Measurements from ENCODE around the gene BMERB1. TPM values are rescaled to one million over a fixed set of nuclear protein-coding genes. Genes with fewer than 3 reads are reported as not detected.
"Not testable (repeated sequence)": the region's sequence is repeated elsewhere in the genome, so short reads cannot be mapped to it uniquely, and the experiment has no call there.

Gene BMERB1
- total RNA-seq, 4 donors from 2014 or later: 75.6 to 103 (median 92.9) TPM

DNA sequence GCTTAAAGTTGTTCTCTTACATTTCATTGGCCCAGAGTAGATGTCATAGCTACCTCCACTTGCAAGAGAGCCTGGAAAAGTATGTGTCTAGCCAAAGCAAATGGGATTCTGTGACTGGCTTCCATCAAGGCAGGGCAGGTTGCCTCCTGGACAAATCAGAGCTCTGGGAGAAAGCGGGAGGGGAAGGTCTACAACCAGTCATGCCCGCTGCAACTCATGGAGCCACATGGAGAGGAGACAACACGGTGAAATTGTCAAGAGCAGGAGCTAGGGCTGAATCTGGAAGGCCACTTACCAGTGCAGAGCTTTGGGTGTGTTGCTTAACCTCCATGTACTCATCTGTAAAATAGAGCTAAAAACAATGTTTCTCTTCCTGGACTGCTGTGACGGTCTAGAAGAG is 124.8 kb downstream of the BMERB1 start:
- DNase-seq (ENCODE audit: extremely low spot score): no peak
- Histone ChIP-seq H3K36me3 (peaks cover 0 to 7% (median 0%) of the 10 kb centered on the region in 4 donors), H3K27ac (replicated peaks in 1 of 4) (no peak overlapping the region), H3K4me3 (no peak overlapping the region), H3K4me1 (peaks cover 0 to 6% (median 0%) of the 10 kb centered on the region in 4 donors), H3K9me3 (no peaks in the 10 kb centered on the region), H3K27me3 (no peaks in the 10 kb centered on the region)
- 98% methylated on average over 4 of the region's 4 CpGs for WGBS
- TF ChIP-seq POLR2A (IDR thresholded peaks at IDR 0.05; ENCODE audit: low read depth) (no peak), POLR2AphosphoS5 (IDR thresholded peaks at IDR 0.05) (no peak), EP300 (IDR thresholded peaks at IDR 0.05) (no peak)
- TF ChIP-seq, protein P1, sequence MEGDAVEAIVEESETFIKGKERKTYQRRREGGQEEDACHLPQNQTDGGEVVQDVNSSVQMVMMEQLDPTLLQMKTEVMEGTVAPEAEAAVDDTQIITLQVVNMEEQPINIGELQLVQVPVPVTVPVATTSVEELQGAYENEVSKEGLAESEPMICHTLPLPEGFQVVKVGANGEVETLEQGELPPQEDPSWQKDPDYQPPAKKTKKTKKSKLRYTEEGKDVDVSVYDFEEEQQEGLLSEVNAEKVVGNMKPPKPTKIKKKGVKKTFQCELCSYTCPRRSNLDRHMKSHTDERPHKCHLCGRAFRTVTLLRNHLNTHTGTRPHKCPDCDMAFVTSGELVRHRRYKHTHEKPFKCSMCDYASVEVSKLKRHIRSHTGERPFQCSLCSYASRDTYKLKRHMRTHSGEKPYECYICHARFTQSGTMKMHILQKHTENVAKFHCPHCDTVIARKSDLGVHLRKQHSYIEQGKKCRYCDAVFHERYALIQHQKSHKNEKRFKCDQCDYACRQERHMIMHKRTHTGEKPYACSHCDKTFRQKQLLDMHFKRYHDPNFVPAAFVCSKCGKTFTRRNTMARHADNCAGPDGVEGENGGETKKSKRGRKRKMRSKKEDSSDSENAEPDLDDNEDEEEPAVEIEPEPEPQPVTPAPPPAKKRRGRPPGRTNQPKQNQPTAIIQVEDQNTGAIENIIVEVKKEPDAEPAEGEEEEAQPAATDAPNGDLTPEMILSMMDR (IDR thresholded peaks at IDR 0.05): no peak
- intact Hi-C loops (cut with DNase I): loop anchor here (10.0 kb wide), 1 partner anchor 74 kb away; no protein-coding TSS in a partner anchor

DNA sequence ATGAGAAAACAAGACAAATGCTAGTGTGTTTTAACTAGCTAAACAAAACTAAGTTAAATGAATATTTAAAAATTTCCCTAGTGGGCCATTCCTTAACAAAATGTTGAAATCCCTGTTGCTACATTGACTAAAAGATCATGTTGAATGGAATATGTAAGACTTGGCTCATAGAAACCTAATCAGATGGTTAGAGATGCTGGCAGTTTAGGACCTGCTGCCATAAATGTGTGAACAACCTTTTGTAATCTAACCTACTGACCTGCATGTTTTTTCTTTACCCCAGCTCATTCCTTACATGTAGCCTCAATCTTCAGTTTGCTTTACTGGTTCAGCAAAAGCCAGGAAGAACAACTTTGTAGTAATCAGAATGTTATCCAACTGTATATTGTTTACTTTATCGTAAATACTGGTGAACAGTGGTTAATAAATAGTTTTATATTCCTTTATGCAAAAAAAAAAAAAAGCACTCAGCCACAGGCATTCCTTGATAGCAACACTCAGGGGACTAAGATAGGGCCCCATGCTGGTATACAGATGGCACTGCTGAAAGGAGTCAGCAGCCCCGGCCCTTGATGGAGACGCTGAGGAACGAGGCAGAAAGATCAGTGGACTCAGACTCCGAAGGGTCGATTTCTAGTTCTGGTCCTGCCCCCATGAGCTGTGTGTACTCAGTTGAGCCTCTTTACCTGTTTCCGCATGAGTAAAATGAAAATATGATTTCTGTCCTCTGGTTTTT is 130.4 kb downstream of the BMERB1 start:
- peaks cover 0 to 21% (median 7%) of the 10 kb centered on the region in 4 donors for H3K36me3 ChIP-seq
- WGBS: 95% methylated on average over 7 of the region's 7 CpGs
- no peaks in the 10 kb centered on the region for H3K27me3 ChIP-seq
- intact Hi-C loops (cut with DNase I): no loop called here
- no peak overlapping the region for H3K4me3 ChIP-seq
- peaks cover 0 to 7% (median 0%) of the 10 kb centered on the region in 4 donors for H3K4me1 ChIP-seq
- TF ChIP-seq, protein P1 (IDR thresholded peaks at IDR 0.05): no peak
- TF ChIP-seq EP300 (IDR thresholded peaks at IDR 0.05) (no peak), POLR2A (IDR thresholded peaks at IDR 0.05; ENCODE audit: low read depth) (no peak), POLR2AphosphoS5 (IDR thresholded peaks at IDR 0.05) (no peak)
- no peak for DNase-seq (ENCODE audit: extremely low spot score)
- H3K9me3 ChIP-seq: no peaks in the 10 kb centered on the region
- H3K27ac ChIP-seq (replicated peaks in 1 of 4): no peak overlapping the region

DNA sequence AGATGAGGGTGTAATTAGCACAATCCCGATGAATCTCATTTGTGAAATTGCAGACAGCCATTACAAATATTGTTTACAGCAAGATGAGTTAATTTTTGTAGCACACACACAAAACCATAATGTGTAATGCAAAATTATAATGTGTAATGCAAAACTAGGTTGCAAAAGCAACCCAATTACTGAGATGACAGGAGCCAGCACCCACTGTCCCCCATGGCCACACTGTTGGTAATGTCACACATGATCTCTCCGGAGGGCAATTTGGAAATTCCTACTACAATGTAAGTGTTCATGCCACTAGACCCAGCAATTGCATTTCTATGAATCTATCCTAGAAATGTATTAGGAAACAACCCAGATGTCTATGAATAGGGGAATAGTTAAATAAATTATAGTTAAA is 131.7 kb downstream of the BMERB1 start:
- TF ChIP-seq EP300 (IDR thresholded peaks at IDR 0.05) (no peak), POLR2A (IDR thresholded peaks at IDR 0.05; ENCODE audit: low read depth) (no peak), POLR2AphosphoS5 (IDR thresholded peaks at IDR 0.05) (no peak)
- TF ChIP-seq, protein P1 (IDR thresholded peaks at IDR 0.05): no peak
- WGBS: 95% methylated on average over 2 of the region's 2 CpGs

DNA sequence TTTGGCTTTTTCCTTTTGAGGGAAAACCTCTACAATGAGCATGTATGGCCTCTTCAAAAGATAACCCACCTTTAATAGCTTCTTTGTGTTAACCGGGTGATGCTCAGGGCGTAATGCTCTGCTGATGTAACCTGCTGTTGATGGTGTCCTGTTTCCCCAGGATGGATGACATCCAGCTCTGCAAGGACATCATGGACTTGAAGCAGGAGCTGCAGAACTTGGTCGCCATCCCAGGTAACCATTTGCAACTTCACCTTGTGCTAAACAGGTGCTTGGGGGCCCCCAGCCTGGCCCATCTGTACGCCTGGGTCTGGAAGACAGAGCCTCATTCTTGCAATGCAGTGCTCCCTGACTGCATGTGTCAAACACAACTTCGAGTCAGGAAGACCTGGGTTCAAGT is 133.4 kb downstream of the BMERB1 start:
- WGBS: 80% methylated on average over 4 of the region's 5 CpGs
- H3K9me3 ChIP-seq: no peaks in the 10 kb centered on the region
- no peak for DNase-seq (ENCODE audit: extremely low spot score)
- TF ChIP-seq, protein P1 (IDR thresholded peaks at IDR 0.05): no peak
- TF ChIP-seq EP300 (IDR thresholded peaks at IDR 0.05): no peak
- TF ChIP-seq POLR2A (IDR thresholded peaks at IDR 0.05; ENCODE audit: low read depth): no peak
- TF ChIP-seq POLR2AphosphoS5 (IDR thresholded peaks at IDR 0.05): no peak
- no peak overlapping the region for H3K27ac ChIP-seq (replicated peaks in 1 of 4)
- no peak overlapping the region for H3K4me3 ChIP-seq
- intact Hi-C loops (cut with DNase I): no loop called here
- H3K27me3 ChIP-seq: no peaks in the 10 kb centered on the region
- H3K4me1 ChIP-seq: peaks cover 0 to 11% (median 5%) of the 10 kb centered on the region in 4 donors
- peaks cover 0 to 27% (median 9%) of the 10 kb centered on the region in 4 donors for H3K36me3 ChIP-seq

More for the DNA sequence above, 131.7 kb downstream of the BMERB1 start:
- no peak overlapping the region for H3K27ac ChIP-seq (replicated peaks in 1 of 4)
- H3K4me3 ChIP-seq: no peak overlapping the region
- H3K36me3 ChIP-seq: peaks cover 0 to 27% (median 7%) of the 10 kb centered on the region in 4 donors
- no peaks in the 10 kb centered on the region for H3K9me3 ChIP-seq
- H3K4me1 ChIP-seq: peaks cover 0 to 7% (median 0%) of the 10 kb centered on the region in 4 donors
- H3K27me3 ChIP-seq: no peaks in the 10 kb centered on the region
- intact Hi-C loops (cut with DNase I): no loop called here
- DNase-seq (ENCODE audit: extremely low spot score): no peak

DNA sequence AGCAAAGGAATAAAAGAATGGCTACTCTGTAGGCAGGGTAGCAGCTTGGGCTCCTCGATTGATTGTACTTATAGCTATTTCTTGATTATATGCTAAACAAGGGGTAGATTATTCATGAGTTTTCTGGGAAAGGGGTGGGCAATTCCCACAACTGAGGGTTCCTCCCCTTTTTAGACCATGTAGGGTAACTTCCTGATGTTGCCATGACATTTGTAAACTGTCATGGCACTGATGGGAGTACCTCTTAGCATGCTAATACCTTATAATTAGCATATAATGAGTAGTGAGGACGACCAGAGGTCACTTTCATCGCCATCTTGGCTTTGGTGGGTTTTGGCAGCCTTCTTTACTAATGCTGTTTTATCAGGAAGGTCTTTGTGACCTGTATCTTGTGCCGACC is 136.3 kb downstream of the BMERB1 start:
- Histone ChIP-seq H3K4me1 (peaks cover 0 to 13% (median 4%) of the 10 kb centered on the region in 4 donors), H3K36me3 (peaks cover 0 to 27% (median 9%) of the 10 kb centered on the region in 4 donors)
- H3K9me3 ChIP-seq; intact Hi-C loops (cut with DNase I); H3K27me3 ChIP-seq; H3K4me3 ChIP-seq; H3K27ac ChIP-seq (replicated peaks in 1 of 4); DNase-seq (ENCODE audit: extremely low spot score): not testable (repeated sequence)
- WGBS: 99% methylated on average over 4 of the region's 4 CpGs
